Tongue (tissue), 2 donors: ENCODE measurements around the gene TTC23L. TPM values are rescaled to one million over a fixed set of nuclear protein-coding genes. Genes with fewer than 3 reads are reported as not detected.
"Not testable (repeated sequence)": the region's sequence is repeated elsewhere in the genome, so short reads cannot be mapped to it uniquely, and the experiment has no call there.

Source experiments
- DNase-seq: peaks from one replicate; pipeline ENCODE4 v3.0.0-alpha.2; 2015
- total RNA-seq: library from RNA; depleted of rRNA; stranded (reverse); fragments of >200 nt; gene quantifications from one replicate; pipeline ENCODE4 v1.2.3, GENCODE V29; 2014

TTC23L gene
- total RNA-seq = not detected

- DNase-seq = peak; percentile 93
Observed at GRCh38 chr5:34838785-34839714, at the start of gene TTC23L. TTC23L (plus strand) TSS chr5:34839164; CDS start chr5:34840672, 1,508 bp downstream.

GRCh38 chr5:34789639-34790038 lies 49.3 kb upstream of the TTC23L start:
- DNase-seq = no peak

DNA sequence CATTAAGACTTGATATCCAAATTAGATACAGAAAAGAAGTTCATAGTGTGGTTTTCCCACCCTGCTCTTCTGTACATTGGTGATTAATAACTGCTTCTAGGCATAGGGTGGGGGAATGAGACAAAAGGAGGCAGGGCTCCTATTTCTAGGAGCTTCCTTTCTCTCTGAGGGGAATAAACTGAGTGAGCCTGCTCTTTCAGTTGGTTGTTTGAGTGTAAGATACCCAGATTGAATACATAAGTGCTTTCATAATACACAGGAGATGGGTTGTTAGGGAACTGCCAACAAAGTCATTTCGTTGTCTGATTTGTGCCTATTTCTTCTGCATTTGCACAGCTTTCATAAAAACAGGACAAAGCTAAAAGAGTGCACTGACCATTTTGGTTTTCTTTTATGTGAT lies 48.9 kb upstream of the TTC23L start:
- DNase-seq = no peak

GRCh38 chr5:34791761-34792244 lies 47.2 kb upstream of the TTC23L start:
- no peak for DNase-seq

- DNase-seq = no peak
Observed at GRCh38 chr5:34802834-34803563, 36.0 kb upstream of the TTC23L start.

- DNase-seq = no peak
Observed at GRCh38 chr5:34803974-34804732, 34.8 kb upstream of the TTC23L start.

GRCh38 chr5:34804913-34805312 lies 34.1 kb upstream of the TTC23L start:
- peak; percentile 46 for DNase-seq

DNA sequence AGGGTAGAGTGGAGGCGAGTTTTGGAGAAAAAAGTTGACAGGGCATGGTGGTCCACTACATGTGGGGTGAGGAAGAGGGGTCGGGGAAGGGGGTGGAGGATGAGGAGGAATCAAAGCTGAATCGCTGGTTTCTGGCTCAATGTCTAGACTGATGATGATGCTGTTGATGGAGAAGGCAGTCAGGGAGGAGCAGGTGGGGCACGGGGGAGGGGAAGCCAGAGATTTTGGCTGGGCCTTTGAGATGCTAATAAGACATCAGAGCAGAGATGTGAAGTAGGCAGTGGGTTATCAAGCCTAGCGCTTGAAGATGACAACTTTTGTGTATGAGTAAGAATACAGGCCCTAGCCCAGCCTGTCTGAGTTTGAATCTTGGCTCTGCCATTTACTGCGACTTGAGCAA lies 32.4 kb upstream of the TTC23L start:
- DNase-seq = no peak

DNA sequence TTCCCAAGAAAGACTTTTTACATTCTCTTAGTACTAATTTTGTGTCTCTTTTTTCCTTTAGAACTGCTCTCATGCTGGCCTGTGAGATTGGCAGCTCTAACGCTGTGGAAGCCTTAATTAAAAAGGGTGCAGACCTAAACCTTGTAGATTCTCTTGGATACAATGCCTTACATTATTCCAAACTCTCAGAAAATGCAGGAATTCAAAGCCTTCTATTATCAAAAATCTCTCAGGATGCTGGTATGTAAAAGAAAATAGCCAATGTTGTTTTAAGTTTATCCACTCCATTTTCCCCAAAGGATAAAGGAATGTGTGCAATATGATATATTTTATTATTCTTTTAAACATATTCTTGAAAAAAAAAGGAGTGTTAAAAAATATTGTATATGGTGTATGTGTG lies 27.3 kb upstream of the TTC23L start:
- DNase-seq = no peak

DNA sequence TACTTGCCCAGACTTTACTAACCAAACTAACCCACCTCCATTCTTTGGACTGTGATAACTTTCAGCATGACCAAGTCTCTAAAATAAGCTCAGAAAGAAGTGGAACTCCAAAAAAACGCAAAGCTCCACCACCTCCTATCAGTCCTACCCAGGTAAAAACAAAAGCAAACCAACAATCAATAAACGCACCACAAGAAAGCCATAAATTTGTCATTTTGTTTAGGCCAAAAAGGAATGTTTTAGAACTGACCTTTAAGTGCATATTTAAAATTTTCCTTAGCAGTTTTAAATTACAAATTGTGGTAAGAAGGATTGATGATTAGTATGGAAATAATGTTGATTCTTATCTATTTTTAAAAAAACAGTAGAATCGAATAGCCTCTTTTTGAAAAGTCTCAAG lies 25.5 kb upstream of the TTC23L start:
- no peak for DNase-seq

GRCh38 chr5:34817558-34818351 lies 21.2 kb upstream of the TTC23L start:
- DNase-seq = no peak

GRCh38 chr5:34818717-34819116 lies 20.2 kb upstream of the TTC23L start:
- DNase-seq = no peak

- no peak for DNase-seq
Observed at GRCh38 chr5:34820593-34820992, 18.4 kb upstream of the TTC23L start.

GRCh38 chr5:34822956-34823715 lies 15.8 kb upstream of the TTC23L start:
- no peak for DNase-seq

GRCh38 chr5:34826347-34826746 lies 12.6 kb upstream of the TTC23L start:
- peak; percentile 21 for DNase-seq

DNA sequence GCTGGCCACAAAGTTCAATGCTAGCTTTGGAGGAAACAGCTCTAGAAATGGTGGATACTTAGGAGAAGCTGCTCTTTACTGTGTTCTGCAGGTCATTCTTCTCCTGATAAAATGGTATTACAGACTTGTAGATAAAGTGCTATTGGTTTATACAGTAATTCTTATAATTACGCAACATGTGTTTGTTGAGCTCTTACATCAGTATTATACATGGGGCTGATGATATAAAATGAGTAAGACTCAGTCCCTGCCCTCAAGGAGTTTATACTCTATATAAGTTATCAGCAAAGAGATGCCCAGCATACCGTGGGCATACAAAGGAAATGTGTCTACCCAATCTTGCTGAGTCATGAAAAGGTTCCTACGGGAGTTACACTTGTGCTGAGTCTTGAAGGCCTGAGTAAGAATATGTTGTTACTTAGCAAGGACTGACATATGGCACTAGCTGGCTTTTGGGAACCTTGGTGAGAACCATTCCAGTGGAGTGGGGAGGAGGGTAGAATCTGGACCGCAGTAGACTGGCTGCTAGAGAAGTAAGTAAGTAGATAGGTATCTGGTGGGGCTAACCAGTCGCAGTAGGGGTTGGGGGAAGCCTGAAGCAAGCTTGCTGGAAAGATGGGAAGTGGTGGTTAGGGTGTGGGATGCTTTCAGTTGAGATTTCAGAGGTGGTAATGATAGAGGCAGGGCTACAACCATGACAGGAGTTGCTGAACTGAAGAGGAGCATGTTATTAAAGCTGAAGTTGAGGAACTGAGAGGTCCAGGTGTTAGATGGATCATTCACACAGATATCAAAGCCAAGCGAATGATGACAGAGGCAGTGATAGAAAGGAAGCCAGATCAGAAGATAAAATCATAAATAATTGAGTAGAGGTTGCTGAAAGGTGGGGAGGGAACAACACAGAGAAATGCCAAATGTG lies 11.1 kb upstream of the TTC23L start:
- DNase-seq = no peak

GRCh38 chr5:34830827-34831226 lies 8.1 kb upstream of the TTC23L start:
- DNase-seq = not testable (repeated sequence)

DNA sequence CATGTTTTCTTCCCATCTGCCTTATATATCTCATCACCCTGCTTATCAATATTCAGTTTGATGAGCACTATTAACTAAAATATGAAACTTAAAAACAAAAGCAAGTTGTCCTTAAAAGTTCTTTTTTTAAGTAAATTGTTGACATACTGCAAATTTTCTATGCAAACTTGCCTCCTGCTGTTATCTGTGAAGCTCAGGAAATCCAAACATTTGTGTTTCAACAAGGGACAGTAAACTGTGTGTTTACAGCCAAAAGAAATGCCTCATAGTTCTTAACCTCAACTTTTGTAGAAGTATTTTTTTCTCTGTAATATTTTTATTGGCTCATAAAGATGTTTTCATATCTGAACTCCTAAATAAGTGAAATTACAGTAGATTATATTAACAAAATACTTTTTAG lies 7.7 kb upstream of the TTC23L start:
- no peak for DNase-seq

GRCh38 chr5:34832568-34832967 lies 6.4 kb upstream of the TTC23L start:
- DNase-seq = no peak

- no peak for DNase-seq
Observed at GRCh38 chr5:34833090-34833489, 5.9 kb upstream of the TTC23L start.
